Activated B cell treated with CpG ODN at 0.5 μM for 24 hours (primary cell): ENCODE results near the gene USP31. TPM values are rescaled to one million over a fixed set of nuclear protein-coding genes. Genes with fewer than 3 reads are reported as not detected.

ENCODE experiments used
- ATAC-seq: fragments of 200-7000 bp; cut with Tn5 transposase; one replicate; pipeline ENCODE4 v1.10.0; 2021; ENCODE audit warnings: low read depth, mild to moderate bottlenecking, moderate library complexity
- CTCF ChIA-PET: fragments of 350-600 bp; sonication (Branson Sonifier 250); formaldehyde crosslinking; loops from one replicate; lab custom pipeline; 2021; ENCODE audit warnings: antibody characterized with exemption; lab: Charles Lee
- POLR2A ChIA-PET: fragments of 350-600 bp; sonication (Branson Sonifier 250); formaldehyde crosslinking; loops from one replicate; lab custom pipeline; 2021; ENCODE audit warnings: antibody characterized with exemption; lab: Charles Lee
- DNase-seq: peaks from one replicate; pipeline ENCODE4 v3.0.0; 2022
- H3K27ac Mint-ChIP-seq: one replicate; pipeline ENCODE4 v1.8.0; 2020; ENCODE audit warnings: mixed read lengths
- H3K27me3 Mint-ChIP-seq: one replicate; pipeline ENCODE4 v1.8.0; 2021; ENCODE audit warnings: mixed read lengths
- H3K36me3 Mint-ChIP-seq: one replicate; pipeline ENCODE4 v1.8.0; 2021; ENCODE audit warnings: low read depth, mixed read lengths
- H3K4me1 Mint-ChIP-seq: one replicate; pipeline ENCODE4 v1.8.0; 2021; ENCODE audit warnings: mixed read lengths
- H3K4me3 Mint-ChIP-seq: one replicate; pipeline ENCODE4 v1.8.0; 2020; ENCODE audit warnings: mild to moderate bottlenecking, mixed read lengths
- H3K9me3 Mint-ChIP-seq: one replicate; pipeline ENCODE4 v1.8.0; 2020; ENCODE audit warnings: mixed read lengths
- intact Hi-C: fragments of 100-400 bp; cut with micrococcal nuclease; formaldehyde crosslinking; loops from one replicate; pipeline ENCODE4 v1.15.1; 2024
- total RNA-seq: library from RNA; stranded (reverse); gene quantifications from 2 replicates; pipeline ENCODE4 v1.2.3, GENCODE V29; 2022
- TF ChIP-seq, protein P1 (sequence below): fragments of 200-600 bp; IDR thresholded peaks from one replicate; pipeline ENCODE4 v1.8.0; 2022; ENCODE audit warnings: antibody characterized with exemption, mild to moderate bottlenecking

USP31 gene, protein sequence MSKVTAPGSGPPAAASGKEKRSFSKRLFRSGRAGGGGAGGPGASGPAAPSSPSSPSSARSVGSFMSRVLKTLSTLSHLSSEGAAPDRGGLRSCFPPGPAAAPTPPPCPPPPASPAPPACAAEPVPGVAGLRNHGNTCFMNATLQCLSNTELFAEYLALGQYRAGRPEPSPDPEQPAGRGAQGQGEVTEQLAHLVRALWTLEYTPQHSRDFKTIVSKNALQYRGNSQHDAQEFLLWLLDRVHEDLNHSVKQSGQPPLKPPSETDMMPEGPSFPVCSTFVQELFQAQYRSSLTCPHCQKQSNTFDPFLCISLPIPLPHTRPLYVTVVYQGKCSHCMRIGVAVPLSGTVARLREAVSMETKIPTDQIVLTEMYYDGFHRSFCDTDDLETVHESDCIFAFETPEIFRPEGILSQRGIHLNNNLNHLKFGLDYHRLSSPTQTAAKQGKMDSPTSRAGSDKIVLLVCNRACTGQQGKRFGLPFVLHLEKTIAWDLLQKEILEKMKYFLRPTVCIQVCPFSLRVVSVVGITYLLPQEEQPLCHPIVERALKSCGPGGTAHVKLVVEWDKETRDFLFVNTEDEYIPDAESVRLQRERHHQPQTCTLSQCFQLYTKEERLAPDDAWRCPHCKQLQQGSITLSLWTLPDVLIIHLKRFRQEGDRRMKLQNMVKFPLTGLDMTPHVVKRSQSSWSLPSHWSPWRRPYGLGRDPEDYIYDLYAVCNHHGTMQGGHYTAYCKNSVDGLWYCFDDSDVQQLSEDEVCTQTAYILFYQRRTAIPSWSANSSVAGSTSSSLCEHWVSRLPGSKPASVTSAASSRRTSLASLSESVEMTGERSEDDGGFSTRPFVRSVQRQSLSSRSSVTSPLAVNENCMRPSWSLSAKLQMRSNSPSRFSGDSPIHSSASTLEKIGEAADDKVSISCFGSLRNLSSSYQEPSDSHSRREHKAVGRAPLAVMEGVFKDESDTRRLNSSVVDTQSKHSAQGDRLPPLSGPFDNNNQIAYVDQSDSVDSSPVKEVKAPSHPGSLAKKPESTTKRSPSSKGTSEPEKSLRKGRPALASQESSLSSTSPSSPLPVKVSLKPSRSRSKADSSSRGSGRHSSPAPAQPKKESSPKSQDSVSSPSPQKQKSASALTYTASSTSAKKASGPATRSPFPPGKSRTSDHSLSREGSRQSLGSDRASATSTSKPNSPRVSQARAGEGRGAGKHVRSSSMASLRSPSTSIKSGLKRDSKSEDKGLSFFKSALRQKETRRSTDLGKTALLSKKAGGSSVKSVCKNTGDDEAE (N-terminal part only)
- 3.6 and 4.6 TPM in 2 replicates for total RNA-seq

DNA sequence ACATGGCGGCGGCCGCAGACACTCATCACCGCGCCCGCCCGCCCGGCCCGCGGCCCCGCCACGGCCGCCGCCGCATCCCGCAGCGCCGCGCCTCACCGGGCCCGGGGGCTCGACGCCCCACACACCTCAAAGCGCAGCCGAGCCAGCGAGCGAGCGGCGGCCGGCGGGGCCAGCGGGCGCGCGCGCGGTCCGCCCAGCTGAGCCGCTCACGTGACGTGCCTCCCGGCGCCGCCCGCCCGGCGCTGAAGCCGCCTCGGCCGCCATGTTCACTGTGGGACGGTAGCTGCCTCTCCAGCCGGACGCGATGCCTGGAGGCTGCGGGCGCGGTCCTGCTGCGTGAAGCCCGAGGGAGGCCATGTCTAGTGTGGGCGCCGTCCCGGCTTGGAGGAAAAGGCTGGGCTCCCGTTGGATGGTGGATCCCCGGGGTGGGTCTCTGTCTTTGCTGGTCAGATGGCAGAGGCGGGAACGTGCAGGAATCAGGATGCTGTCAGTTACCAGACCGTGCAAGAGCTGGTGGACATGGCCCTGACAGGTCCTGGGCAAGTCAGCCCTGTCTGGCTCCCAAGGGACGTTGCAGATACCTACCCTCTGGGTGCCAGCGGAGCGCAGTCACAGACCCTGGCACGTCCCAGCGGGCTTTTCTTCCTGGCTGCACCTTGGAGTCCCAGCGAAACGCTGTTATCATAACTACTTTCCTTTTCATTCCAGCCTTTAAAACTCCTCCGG, at the start of gene USP31:
TSS of gene USP31 (minus strand) at position 186 of the 726 bp plus-strand sequence. CDS start at position 4, 182 bp downstream.
- ATAC-seq (peak; percentile 96), DNase-seq (peak; percentile 82)
- peak within 1 kb of the TSS; percentile 91 for H3K4me3 Mint-ChIP-seq
- H3K27ac Mint-ChIP-seq = peak within 1 kb of the TSS; percentile 81
- peaks cover 3% of the 10 kb centered on the region for H3K27me3 Mint-ChIP-seq
- POLR2A ChIA-PET = interaction anchor here (0.6 kb wide), 1 partner anchor 498 kb away, joined by 4 read pairs; no protein-coding TSS in a partner anchor
- intact Hi-C loops = loop anchor here (1.0 to 2.0 kb wide), 5 partner anchors 34 to 1579 kb away; partner anchors contain the start of genes COG7, EARS2, METTL9 and TNRC6A
- TF ChIP-seq, protein P1, sequence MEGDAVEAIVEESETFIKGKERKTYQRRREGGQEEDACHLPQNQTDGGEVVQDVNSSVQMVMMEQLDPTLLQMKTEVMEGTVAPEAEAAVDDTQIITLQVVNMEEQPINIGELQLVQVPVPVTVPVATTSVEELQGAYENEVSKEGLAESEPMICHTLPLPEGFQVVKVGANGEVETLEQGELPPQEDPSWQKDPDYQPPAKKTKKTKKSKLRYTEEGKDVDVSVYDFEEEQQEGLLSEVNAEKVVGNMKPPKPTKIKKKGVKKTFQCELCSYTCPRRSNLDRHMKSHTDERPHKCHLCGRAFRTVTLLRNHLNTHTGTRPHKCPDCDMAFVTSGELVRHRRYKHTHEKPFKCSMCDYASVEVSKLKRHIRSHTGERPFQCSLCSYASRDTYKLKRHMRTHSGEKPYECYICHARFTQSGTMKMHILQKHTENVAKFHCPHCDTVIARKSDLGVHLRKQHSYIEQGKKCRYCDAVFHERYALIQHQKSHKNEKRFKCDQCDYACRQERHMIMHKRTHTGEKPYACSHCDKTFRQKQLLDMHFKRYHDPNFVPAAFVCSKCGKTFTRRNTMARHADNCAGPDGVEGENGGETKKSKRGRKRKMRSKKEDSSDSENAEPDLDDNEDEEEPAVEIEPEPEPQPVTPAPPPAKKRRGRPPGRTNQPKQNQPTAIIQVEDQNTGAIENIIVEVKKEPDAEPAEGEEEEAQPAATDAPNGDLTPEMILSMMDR = no peak
- H3K9me3 Mint-ChIP-seq = no peaks in the 10 kb centered on the region
- CTCF ChIA-PET = no interaction called here
- peaks cover 11% of the 10 kb centered on the region for H3K4me1 Mint-ChIP-seq
- H3K36me3 Mint-ChIP-seq = peaks cover 5% of the 10 kb centered on the region

DNA sequence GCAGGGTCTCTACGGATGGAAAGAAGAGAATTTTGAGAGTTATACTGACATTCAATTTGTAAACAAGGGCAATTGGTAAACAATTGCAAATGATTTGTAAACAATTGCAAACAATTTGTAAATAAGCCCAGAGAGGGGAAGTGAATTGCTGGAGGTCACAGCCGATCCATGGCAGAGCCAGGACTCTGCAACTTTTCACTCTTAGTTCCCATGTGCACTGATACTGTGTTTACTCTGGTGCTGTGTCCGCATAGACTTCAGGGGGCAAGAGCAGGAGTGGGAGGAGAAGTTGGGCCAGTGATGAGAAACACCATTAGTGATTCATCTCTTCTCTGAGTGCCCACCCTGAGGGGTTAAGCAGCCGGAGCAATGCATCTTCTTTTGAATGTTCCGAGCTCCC, 47.3 kb upstream of the USP31 start:
- DNase-seq (no peak), ATAC-seq (no peak)
- H3K36me3 Mint-ChIP-seq = no peaks in the 10 kb centered on the region
- intact Hi-C loops = no loop called here
- ChIA-PET CTCF (no interaction called here), POLR2A (no interaction called here)
- no peak overlapping the region for H3K4me3 Mint-ChIP-seq
- TF ChIP-seq, protein P1 = no peak
- peaks cover 6% of the 10 kb centered on the region for H3K27me3 Mint-ChIP-seq
- no peaks in the 10 kb centered on the region for H3K9me3 Mint-ChIP-seq
- H3K27ac Mint-ChIP-seq = no peak overlapping the region
- H3K4me1 Mint-ChIP-seq = no peaks in the 10 kb centered on the region

DNA sequence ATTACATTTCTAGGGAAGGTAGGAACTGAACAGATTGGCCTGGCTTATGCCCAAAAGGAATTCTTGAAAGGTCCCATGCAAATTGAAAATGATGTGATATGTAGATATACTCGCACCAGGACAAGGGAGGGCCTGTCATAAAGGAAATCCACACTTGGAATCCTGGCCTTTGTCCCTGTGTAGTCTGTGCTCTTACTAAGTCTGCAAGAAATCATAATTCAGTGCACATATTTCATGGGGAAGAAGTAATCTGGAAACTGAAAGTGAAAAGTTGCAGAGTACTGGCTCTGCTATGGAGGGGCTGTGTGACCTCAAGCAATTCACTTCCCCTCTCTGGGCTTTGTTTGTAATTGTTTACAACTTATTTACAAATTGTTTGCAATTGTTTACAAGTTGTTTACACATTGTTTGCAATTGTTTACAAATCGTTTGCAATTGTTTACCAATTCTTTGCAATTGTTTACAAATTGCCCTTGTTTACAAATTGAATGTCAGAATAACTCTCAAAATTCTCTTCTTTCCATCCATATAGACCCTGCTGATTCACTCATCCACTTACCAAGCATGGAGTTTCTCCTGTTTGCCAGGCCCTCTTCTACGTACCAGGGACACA, 46.2 kb upstream of the USP31 start:
- H3K9me3 Mint-ChIP-seq = no peaks in the 10 kb centered on the region
- POLR2A ChIA-PET = no interaction called here
- no peak overlapping the region for H3K27ac Mint-ChIP-seq
- DNase-seq = no peak
- H3K4me1 Mint-ChIP-seq = no peaks in the 10 kb centered on the region
- no peaks in the 10 kb centered on the region for H3K36me3 Mint-ChIP-seq
- intact Hi-C loops = no loop called here
- no peak for ATAC-seq
- CTCF ChIA-PET = no interaction called here
- H3K4me3 Mint-ChIP-seq = no peak overlapping the region
- H3K27me3 Mint-ChIP-seq = peaks cover 5% of the 10 kb centered on the region
- TF ChIP-seq, protein P1 = no peak

DNA sequence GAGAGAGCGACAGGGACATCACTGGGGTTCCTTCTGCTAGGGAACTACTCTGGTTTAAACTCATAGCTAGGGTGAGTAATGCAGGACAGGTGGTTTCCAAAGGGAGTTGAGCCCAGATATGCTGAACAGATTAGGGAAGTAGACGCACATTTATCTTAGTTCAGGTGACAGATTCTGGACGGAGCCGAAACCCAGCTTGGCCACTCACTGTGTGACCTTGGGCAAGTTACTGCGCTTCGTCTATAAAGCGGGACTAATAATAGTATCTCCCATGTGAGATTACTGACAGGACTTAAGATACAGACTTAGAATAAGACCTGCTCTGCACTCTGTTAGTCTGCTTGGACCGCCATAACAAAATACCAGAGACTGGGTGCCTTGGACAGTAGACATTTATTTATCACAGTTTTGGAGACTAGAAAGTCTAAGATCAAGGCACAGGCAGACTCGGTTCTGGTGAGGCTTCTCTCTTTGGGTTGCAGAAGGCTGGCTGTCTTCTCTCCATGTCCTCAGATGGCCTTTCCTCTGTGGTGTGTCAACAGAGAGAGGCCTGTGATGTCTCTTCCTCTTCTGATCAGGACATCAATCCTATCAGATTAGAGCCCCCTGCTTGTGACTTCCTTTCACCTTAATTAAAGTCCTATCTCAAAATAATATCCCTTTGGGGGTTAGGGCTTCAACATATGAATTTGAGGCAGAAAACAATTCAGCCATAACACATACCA, 45.4 kb upstream of the USP31 start:
- CTCF ChIA-PET = no interaction called here
- H3K9me3 Mint-ChIP-seq = no peaks in the 10 kb centered on the region
- intact Hi-C loops = no loop called here

More for the DNA sequence above, 45.4 kb upstream of the USP31 start:
- DNase-seq = no peak
- POLR2A ChIA-PET = no interaction called here
- H3K4me3 Mint-ChIP-seq = no peak overlapping the region
- no peaks in the 10 kb centered on the region for H3K36me3 Mint-ChIP-seq
- TF ChIP-seq, protein P1 = no peak
- H3K4me1 Mint-ChIP-seq = no peaks in the 10 kb centered on the region
- no peak overlapping the region for H3K27ac Mint-ChIP-seq
- H3K27me3 Mint-ChIP-seq = peaks cover 4% of the 10 kb centered on the region
- no peak for ATAC-seq
